GM23338 (cell line): ENCODE results near the gene SASH1. TPM values are rescaled to one million over a fixed set of nuclear protein-coding genes. Genes with fewer than 3 reads are reported as not detected.

ENCODE experiments used
- ATAC-seq: fragments of 200-7000 bp; cut with Tn5 transposase; 3 replicates; pipeline ENCODE4 v1.9.1; 2020
- DNase-seq: peaks from one replicate; pipeline ENCODE4 v3.0.0-alpha.2; 2015; ENCODE audit warnings: low spot score
- H2AFZ ChIP-seq: fragments of 200-600 bp; sonication (generic); 2 replicates; pipeline ENCODE4 v1.8.0; 2016; ENCODE audit warnings: antibody characterized with exemption, mild to moderate bottlenecking, moderate library complexity
- H3F3A ChIP-seq: fragments of 200-600 bp; sonication (generic); replicated peaks from 2 replicates; pipeline ENCODE4 v1.8.0; 2017; ENCODE audit warnings: antibody characterized with exemption, mixed run types, low read depth
- H3K27ac ChIP-seq: fragments of 200-600 bp; sonication (generic); 2 replicates; pipeline ENCODE4 v1.6.1; 2016; ENCODE audit warnings: low read depth
- H3K27me3 ChIP-seq: fragments of 200-600 bp; sonication (generic); 2 replicates; pipeline ENCODE4 v1.8.0; 2016; ENCODE audit warnings: mild to moderate bottlenecking, mixed run types, moderate library complexity; ENCODE audit not compliant: insufficient read depth
- H3K36me3 ChIP-seq: fragments of 200-600 bp; sonication (generic); 2 replicates; pipeline ENCODE4 v1.8.0; 2016; ENCODE audit warnings: mild to moderate bottlenecking; ENCODE audit not compliant: insufficient read depth
- H3K4me1 ChIP-seq: fragments of 200-600 bp; sonication (generic); 2 replicates; pipeline ENCODE4 v1.8.0; 2016; ENCODE audit warnings: mild to moderate bottlenecking, moderate library complexity; ENCODE audit not compliant: insufficient read depth
- H3K4me2 ChIP-seq: fragments of 200-600 bp; sonication (generic); 2 replicates; pipeline ENCODE4 v1.7.1; 2017; ENCODE audit warnings: mixed run types
- H3K4me3 ChIP-seq: fragments of 200-600 bp; sonication (generic); 2 replicates; pipeline ENCODE4 v1.6.1; 2016; ENCODE audit warnings: mixed run types
- H3K79me2 ChIP-seq: fragments of 200-600 bp; sonication (generic); replicated peaks from 2 replicates; pipeline ENCODE4 v1.8.0; 2017; ENCODE audit warnings: mild to moderate bottlenecking; ENCODE audit not compliant: insufficient read depth
- H3K9me2 ChIP-seq: fragments of 200-600 bp; sonication (generic); 2 replicates; pipeline ENCODE4 v1.8.0; 2017; ENCODE audit not compliant: insufficient read depth
- H4K20me1 ChIP-seq: fragments of 200-600 bp; sonication (generic); replicated peaks from 2 replicates; pipeline ENCODE4 v1.8.0; 2017; ENCODE audit warnings: mild to moderate bottlenecking; ENCODE audit not compliant: insufficient read depth
- H3K27ac Mint-ChIP-seq: 2 replicates; pipeline ENCODE4 v1.8.0; 2020; ENCODE audit warnings: inconsistent platforms, mild to moderate bottlenecking, moderate library complexity, mixed read lengths
- H3K27me3 Mint-ChIP-seq: 3 replicates; pipeline ENCODE4 v1.8.0; 2022; ENCODE audit warnings: low read depth, mild to moderate bottlenecking, moderate library complexity, mixed read lengths, inconsistent platforms; ENCODE audit not compliant: insufficient read depth, poor library complexity
- H3K36me3 Mint-ChIP-seq: 3 replicates; pipeline ENCODE4 v1.8.0; 2021; ENCODE audit warnings: low read depth, mild to moderate bottlenecking, inconsistent platforms, moderate library complexity, mixed read lengths
- H3K4me1 Mint-ChIP-seq: 3 replicates; pipeline ENCODE4 v1.8.0; 2020; ENCODE audit warnings: mild to moderate bottlenecking, inconsistent platforms, mixed read lengths
- H3K4me3 Mint-ChIP-seq: 3 replicates; pipeline ENCODE4 v1.8.0; 2021; ENCODE audit warnings: moderate library complexity, mild to moderate bottlenecking, inconsistent platforms, mixed read lengths
- H3K9me3 Mint-ChIP-seq: 3 replicates; pipeline ENCODE4 v1.8.0; 2020; ENCODE audit warnings: moderate library complexity, mild to moderate bottlenecking, inconsistent platforms, mixed read lengths
- CREB1 ChIP-seq: fragments of 250-450 bp; sonication (Bioruptor Pico); IDR thresholded peaks from 2 replicates; pipeline ENCODE4 v1.5.0; 2020; ENCODE audit warnings: low read depth, mild to moderate bottlenecking, moderate library complexity
- CTCF ChIP-seq, 2 experiments: fragments of 200-600 bp in 1 of 2; sonication (generic) in 1 of 2; conservative IDR thresholded peaks; 2 replicates each; pipeline versions ENCODE4 v1.5.1 to v1.6.1; 2016 to 2017; ENCODE audit warnings: antibody characterized with exemption in 2 of 2, low read depth in 2 of 2, mild to moderate bottlenecking in 2 of 2, moderate library complexity in 1 of 2
- EZH2 ChIP-seq: fragments of 200-600 bp; sonication (generic); IDR thresholded peaks from one replicate; pipeline ENCODE4 v1.8.0; 2017; ENCODE audit warnings: antibody characterized with exemption, mild to moderate bottlenecking, low read depth; ENCODE audit not compliant: unreplicated experiment
- EZH2phosphoT487 ChIP-seq: fragments of 200-600 bp; sonication (generic); IDR thresholded peaks from one replicate; pipeline ENCODE4 v1.8.1; 2018; ENCODE audit warnings: antibody characterized with exemption; ENCODE audit not compliant: unreplicated experiment
- JUNB ChIP-seq: IDR thresholded peaks from one replicate; pipeline ENCODE4 v1.6.1; 2016; ENCODE audit warnings: antibody characterized with exemption; ENCODE audit not compliant: unreplicated experiment
- NANOG ChIP-seq: IDR thresholded peaks from 2 replicates; pipeline ENCODE4 v1.6.1; 2016; ENCODE audit warnings: antibody characterized with exemption, borderline replicate concordance
- POLR2AphosphoS5 ChIP-seq: IDR thresholded peaks from 2 replicates; pipeline ENCODE4 v1.6.1; 2016; ENCODE audit warnings: antibody characterized with exemption, low read depth
- REST ChIP-seq: IDR thresholded peaks from one replicate; pipeline ENCODE4 v1.6.1; 2018; ENCODE audit warnings: antibody characterized with exemption; ENCODE audit not compliant: unreplicated experiment
- STAT1 ChIP-seq: IDR thresholded peaks from one replicate; pipeline ENCODE4 v1.6.1; 2016; ENCODE audit warnings: antibody characterized with exemption; ENCODE audit not compliant: unreplicated experiment
- ZNF114 ChIP-seq: fragments of 250-450 bp; sonication (Bioruptor Pico); IDR thresholded peaks from 2 replicates; pipeline ENCODE4 v1.5.0; 2020; ENCODE audit warnings: mild to moderate bottlenecking, moderate library complexity
- ZNF331 ChIP-seq: fragments of 250-450 bp; sonication (Bioruptor Pico); IDR thresholded peaks from 2 replicates; pipeline ENCODE4 v1.5.0; 2020; ENCODE audit warnings: low read depth, mild to moderate bottlenecking, moderate library complexity
- ZNF462 ChIP-seq: fragments of 250-450 bp; sonication (Bioruptor Pico); IDR thresholded peaks from 2 replicates; pipeline ENCODE4 v1.5.0; 2020; ENCODE audit warnings: mild to moderate bottlenecking, moderate library complexity
- polyA plus RNA-seq: library from polyadenylated mRNA; unstranded; fragments of >200 nt; fragmentation: Nextera tagmentation; extraction: Ambion mirVana; gene quantifications from 2 replicates; pipeline ENCODE4 v1.2.1, GENCODE V29; 2016
- total RNA-seq: library from RNA; depleted of rRNA; stranded (reverse); fragments of >200 nt; shearing (Covaris generic); gene quantifications from 2 replicates; pipeline ENCODE4 v1.2.3, GENCODE V29; 2014
- TF ChIP-seq, protein P1 (sequence below): IDR thresholded peaks from 2 replicates; pipeline ENCODE4 v1.6.1; 2016; ENCODE audit warnings: antibody characterized with exemption

SASH1 gene
- total and polyA plus RNA-seq, 2 experiments from 2014 or later = 8.2 to 30.2 TPM

DNA sequence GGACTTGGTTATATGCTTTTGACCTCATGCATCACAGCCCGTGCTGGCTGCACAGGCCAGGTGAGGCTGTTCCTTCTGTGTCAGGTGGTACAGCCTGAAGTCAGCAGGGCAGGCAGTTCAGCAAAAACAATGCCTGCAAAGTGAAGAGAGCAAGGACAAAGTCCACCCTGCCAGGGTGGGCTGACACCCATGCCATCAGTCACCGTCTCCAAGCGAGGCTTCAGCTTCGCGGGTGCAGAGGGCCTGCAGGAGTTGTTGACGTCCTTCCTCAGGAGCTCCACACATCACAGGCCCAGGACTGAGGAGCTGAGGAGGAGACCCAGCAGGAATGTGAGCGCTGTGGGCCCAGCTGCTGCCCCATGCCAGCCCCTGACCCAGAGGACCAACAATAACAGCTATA is 111.3 kb downstream of the SASH1 start:
- H3K4me3 ChIP-seq = no peak overlapping the region
- no peak for DNase-seq
- H3K4me1 ChIP-seq = no peaks in the 10 kb centered on the region
- no peaks in the 10 kb centered on the region for H4K20me1 ChIP-seq
- no peak overlapping the region for H2AFZ ChIP-seq
- ATAC-seq = no peak
- TF ChIP-seq STAT1 (no peak), CTCF (conservative IDR thresholded peaks at IDR 0.05; ENCODE audit: low read depth in 2 of 2) (no peak), REST (no peak), NANOG (no peak), EZH2 (no peak), ZNF114 (CRISPR knock-in tag) (no peak), JUNB (no peak), ZNF462 (CRISPR knock-in tag) (no peak), POLR2AphosphoS5 (no peak), CREB1 (no peak), EZH2phosphoT487 (no peak), ZNF331 (CRISPR knock-in tag) (no peak)
- TF ChIP-seq, protein P1, sequence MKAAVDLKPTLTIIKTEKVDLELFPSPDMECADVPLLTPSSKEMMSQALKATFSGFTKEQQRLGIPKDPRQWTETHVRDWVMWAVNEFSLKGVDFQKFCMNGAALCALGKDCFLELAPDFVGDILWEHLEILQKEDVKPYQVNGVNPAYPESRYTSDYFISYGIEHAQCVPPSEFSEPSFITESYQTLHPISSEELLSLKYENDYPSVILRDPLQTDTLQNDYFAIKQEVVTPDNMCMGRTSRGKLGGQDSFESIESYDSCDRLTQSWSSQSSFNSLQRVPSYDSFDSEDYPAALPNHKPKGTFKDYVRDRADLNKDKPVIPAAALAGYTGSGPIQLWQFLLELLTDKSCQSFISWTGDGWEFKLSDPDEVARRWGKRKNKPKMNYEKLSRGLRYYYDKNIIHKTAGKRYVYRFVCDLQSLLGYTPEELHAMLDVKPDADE = no peak
- no peaks in the 10 kb centered on the region for H3F3A ChIP-seq
- Mint-ChIP-seq H3K9me3 (no peaks in the 10 kb centered on the region), H3K27me3 (peaks cover 5% of the 10 kb centered on the region), H3K36me3 (peaks cover 3% of the 10 kb centered on the region), H3K4me1 (peaks cover 10% of the 10 kb centered on the region), H3K27ac (peak overlapping the region; percentile 54; the same call in 1 of the 2 replicates), H3K4me3 (no peak overlapping the region)
- H3K9me2 ChIP-seq = no peaks in the 10 kb centered on the region
- no peaks in the 10 kb centered on the region for H3K36me3 ChIP-seq
- H3K27me3 ChIP-seq = no peaks in the 10 kb centered on the region
- no peak overlapping the region for H3K27ac ChIP-seq
- H3K79me2 ChIP-seq = 0 out of 2 replicates have a peak, but pooled peaks cover 3% of the 10 kb centered on the region
- H3K4me2 ChIP-seq = no peak overlapping the region
